ENCODE measurements around the gene CES5A.

The CES5A gene

GRCh38 chr16:55849536-55849935 is 25.6 kb downstream of the CES5A start:
- no peak overlapping the region for H3K4me3 ChIP-seq (ENCODE audit: low read depth, low read length)
- no peak for TF ChIP-seq ZBTB49 (tag by site-specific recombination; IDR thresholded peaks at IDR 0.05; ENCODE audit: low read depth)
- TF ChIP-seq ZFP37 (tag by site-specific recombination; IDR thresholded peaks at IDR 0.05), result no peak
- no peak for TF ChIP-seq ZNF132 (tag by site-specific recombination; IDR thresholded peaks at IDR 0.05; ENCODE audit: borderline replicate concordance)
- TF ChIP-seq ZNF596 (tag by site-specific recombination; IDR thresholded peaks at IDR 0.05), result no peak
- TF ChIP-seq ZNF530 (tag by site-specific recombination; IDR thresholded peaks at IDR 0.05; ENCODE audit: low read depth), result no peak
- TF ChIP-seq ZNF266 (tag by site-specific recombination; IDR thresholded peaks at IDR 0.05; ENCODE audit: low read depth), result no peak
- no peak for TF ChIP-seq ZEB2 (tag by site-specific recombination; IDR thresholded peaks at IDR 0.05)
- TF ChIP-seq ATF2 (tag by site-specific recombination; IDR thresholded peaks at IDR 0.05; ENCODE audit: low read depth), result no peak
- TF ChIP-seq ZNF48 (tag by site-specific recombination; IDR thresholded peaks at IDR 0.05), result no peak
- POLR2A ChIA-PET, result no interaction called here
- CTCF ChIA-PET, result interaction anchor here (1.1 kb wide), 1 partner anchor 384 kb away, joined by 3 read pairs; no protein-coding TSS in a partner anchor
- no peaks in the 10 kb centered on the region for H3K9me3 ChIP-seq (ENCODE audit: control insufficient read depth, insufficient read depth, low read depth, low read length)
- no peak overlapping the region for H3K27ac ChIP-seq (ENCODE audit: extremely low read depth, low read depth, low read length)
- no peaks in the 10 kb centered on the region for H3K36me3 ChIP-seq (ENCODE audit: control insufficient read depth in 2 of 2, insufficient read depth in 1 of 2, low read length in 2 of 2)
- no peaks in the 10 kb centered on the region for H3K4me1 ChIP-seq (ENCODE audit: control insufficient read depth, insufficient read depth, low read length)

- no peaks in the 10 kb centered on the region for H3K4me1 ChIP-seq (ENCODE audit: control insufficient read depth, insufficient read depth, low read length)
- H3K36me3 ChIP-seq (ENCODE audit: control insufficient read depth in 2 of 2, insufficient read depth in 1 of 2, low read length in 2 of 2), result no peaks in the 10 kb centered on the region
- no peaks in the 10 kb centered on the region for H3K9me3 ChIP-seq (ENCODE audit: control insufficient read depth, insufficient read depth, low read depth, low read length)
- H3K4me3 ChIP-seq (ENCODE audit: low read depth, low read length), result no peak overlapping the region
- POLR2A ChIA-PET, result no interaction called here
- TF ChIP-seq ZNF544 (tag by site-specific recombination; IDR thresholded peaks at IDR 0.05) (0 out of 2 replicates have a peak, but pooled peaks have one; percentile 34), PRDM1 (tag by site-specific recombination; IDR thresholded peaks at IDR 0.05) (peak; percentile 85), ZBTB17 (tag by site-specific recombination; IDR thresholded peaks at IDR 0.05) (no peak), ZNF366 (tag by site-specific recombination; conservative IDR thresholded peaks at IDR 0.05) (peak; percentile 73), ZNF776 (tag by site-specific recombination; IDR thresholded peaks at IDR 0.05; ENCODE audit: borderline replicate concordance) (0 out of 2 replicates have a peak, but pooled peaks have one; percentile 66), ZNF398 (tag by site-specific recombination; IDR thresholded peaks at IDR 0.05) (peak; percentile 44), ZNF202 (tag by site-specific recombination; IDR thresholded peaks at IDR 0.05; ENCODE audit: borderline replicate concordance) (no peak), ZNF596 (tag by site-specific recombination; IDR thresholded peaks at IDR 0.05) (peak; percentile 82), ZNF335 (tag by site-specific recombination; conservative IDR thresholded peaks at IDR 0.05) (no peak), PRDM10 (tag by site-specific recombination; IDR thresholded peaks at IDR 0.05) (peak; percentile 63)
- H3K27ac ChIP-seq (ENCODE audit: extremely low read depth, low read depth, low read length), result no peak overlapping the region
- CTCF ChIA-PET, result interaction anchor here (1.1 kb wide), 1 partner anchor 138 kb away, joined by 3 read pairs; no protein-coding TSS in a partner anchor
Observed at GRCh38 chr16:55846598-55847346, 28.4 kb downstream of the CES5A start.

Data from HEK293 (cell line).